GM23338 (cell line): ENCODE data around the gene IQCE. TPM values are rescaled to one million over a fixed set of nuclear protein-coding genes. Genes with fewer than 3 reads are reported as not detected.

ENCODE experiments used
- ATAC-seq: fragments of 200-7000 bp; cut with Tn5 transposase; 3 replicates; pipeline ENCODE4 v1.9.1; 2020
- DNase-seq: peaks from one replicate; pipeline ENCODE4 v3.0.0-alpha.2; 2015; ENCODE audit warnings: low spot score
- H2AFZ ChIP-seq: fragments of 200-600 bp; sonication (generic); 2 replicates; pipeline ENCODE4 v1.8.0; 2016; ENCODE audit warnings: antibody characterized with exemption, mild to moderate bottlenecking, moderate library complexity
- H3F3A ChIP-seq: fragments of 200-600 bp; sonication (generic); replicated peaks from 2 replicates; pipeline ENCODE4 v1.8.0; 2017; ENCODE audit warnings: antibody characterized with exemption, mixed run types, low read depth
- H3K27ac ChIP-seq: fragments of 200-600 bp; sonication (generic); 2 replicates; pipeline ENCODE4 v1.6.1; 2016; ENCODE audit warnings: low read depth
- H3K27me3 ChIP-seq: fragments of 200-600 bp; sonication (generic); 2 replicates; pipeline ENCODE4 v1.8.0; 2016; ENCODE audit warnings: mild to moderate bottlenecking, mixed run types, moderate library complexity; ENCODE audit not compliant: insufficient read depth
- H3K36me3 ChIP-seq: fragments of 200-600 bp; sonication (generic); 2 replicates; pipeline ENCODE4 v1.8.0; 2016; ENCODE audit warnings: mild to moderate bottlenecking; ENCODE audit not compliant: insufficient read depth
- H3K4me1 ChIP-seq: fragments of 200-600 bp; sonication (generic); 2 replicates; pipeline ENCODE4 v1.8.0; 2016; ENCODE audit warnings: mild to moderate bottlenecking, moderate library complexity; ENCODE audit not compliant: insufficient read depth
- H3K4me2 ChIP-seq: fragments of 200-600 bp; sonication (generic); 2 replicates; pipeline ENCODE4 v1.7.1; 2017; ENCODE audit warnings: mixed run types
- H3K4me3 ChIP-seq: fragments of 200-600 bp; sonication (generic); 2 replicates; pipeline ENCODE4 v1.6.1; 2016; ENCODE audit warnings: mixed run types
- H3K79me2 ChIP-seq: fragments of 200-600 bp; sonication (generic); replicated peaks from 2 replicates; pipeline ENCODE4 v1.8.0; 2017; ENCODE audit warnings: mild to moderate bottlenecking; ENCODE audit not compliant: insufficient read depth
- H3K9me2 ChIP-seq: fragments of 200-600 bp; sonication (generic); 2 replicates; pipeline ENCODE4 v1.8.0; 2017; ENCODE audit not compliant: insufficient read depth
- H4K20me1 ChIP-seq: fragments of 200-600 bp; sonication (generic); replicated peaks from 2 replicates; pipeline ENCODE4 v1.8.0; 2017; ENCODE audit warnings: mild to moderate bottlenecking; ENCODE audit not compliant: insufficient read depth
- H3K27ac Mint-ChIP-seq: 2 replicates; pipeline ENCODE4 v1.8.0; 2020; ENCODE audit warnings: inconsistent platforms, mild to moderate bottlenecking, moderate library complexity, mixed read lengths
- H3K27me3 Mint-ChIP-seq: 3 replicates; pipeline ENCODE4 v1.8.0; 2022; ENCODE audit warnings: low read depth, mild to moderate bottlenecking, moderate library complexity, mixed read lengths, inconsistent platforms; ENCODE audit not compliant: insufficient read depth, poor library complexity
- H3K36me3 Mint-ChIP-seq: 3 replicates; pipeline ENCODE4 v1.8.0; 2021; ENCODE audit warnings: low read depth, mild to moderate bottlenecking, inconsistent platforms, moderate library complexity, mixed read lengths
- H3K4me1 Mint-ChIP-seq: 3 replicates; pipeline ENCODE4 v1.8.0; 2020; ENCODE audit warnings: mild to moderate bottlenecking, inconsistent platforms, mixed read lengths
- H3K4me3 Mint-ChIP-seq: 3 replicates; pipeline ENCODE4 v1.8.0; 2021; ENCODE audit warnings: moderate library complexity, mild to moderate bottlenecking, inconsistent platforms, mixed read lengths
- H3K9me3 Mint-ChIP-seq: 3 replicates; pipeline ENCODE4 v1.8.0; 2020; ENCODE audit warnings: moderate library complexity, mild to moderate bottlenecking, inconsistent platforms, mixed read lengths
- CREB1 ChIP-seq: fragments of 250-450 bp; sonication (Bioruptor Pico); IDR thresholded peaks from 2 replicates; pipeline ENCODE4 v1.5.0; 2020; ENCODE audit warnings: low read depth, mild to moderate bottlenecking, moderate library complexity
- ETS1 ChIP-seq: IDR thresholded peaks from 2 replicates; pipeline ENCODE4 v1.6.1; 2016; ENCODE audit warnings: antibody characterized with exemption
- EZH2 ChIP-seq: fragments of 200-600 bp; sonication (generic); IDR thresholded peaks from one replicate; pipeline ENCODE4 v1.8.0; 2017; ENCODE audit warnings: antibody characterized with exemption, mild to moderate bottlenecking, low read depth; ENCODE audit not compliant: unreplicated experiment
- EZH2phosphoT487 ChIP-seq: fragments of 200-600 bp; sonication (generic); IDR thresholded peaks from one replicate; pipeline ENCODE4 v1.8.1; 2018; ENCODE audit warnings: antibody characterized with exemption; ENCODE audit not compliant: unreplicated experiment
- NANOG ChIP-seq: IDR thresholded peaks from 2 replicates; pipeline ENCODE4 v1.6.1; 2016; ENCODE audit warnings: antibody characterized with exemption, borderline replicate concordance
- POLR2AphosphoS5 ChIP-seq: IDR thresholded peaks from 2 replicates; pipeline ENCODE4 v1.6.1; 2016; ENCODE audit warnings: antibody characterized with exemption, low read depth
- REST ChIP-seq: IDR thresholded peaks from one replicate; pipeline ENCODE4 v1.6.1; 2018; ENCODE audit warnings: antibody characterized with exemption; ENCODE audit not compliant: unreplicated experiment
- ZNF114 ChIP-seq: fragments of 250-450 bp; sonication (Bioruptor Pico); IDR thresholded peaks from 2 replicates; pipeline ENCODE4 v1.5.0; 2020; ENCODE audit warnings: mild to moderate bottlenecking, moderate library complexity
- ZNF462 ChIP-seq: fragments of 250-450 bp; sonication (Bioruptor Pico); IDR thresholded peaks from 2 replicates; pipeline ENCODE4 v1.5.0; 2020; ENCODE audit warnings: mild to moderate bottlenecking, moderate library complexity
- polyA plus RNA-seq: library from polyadenylated mRNA; unstranded; fragments of >200 nt; fragmentation: Nextera tagmentation; extraction: Ambion mirVana; gene quantifications from 2 replicates; pipeline ENCODE4 v1.2.1, GENCODE V29; 2016
- total RNA-seq: library from RNA; depleted of rRNA; stranded (reverse); fragments of >200 nt; shearing (Covaris generic); gene quantifications from 2 replicates; pipeline ENCODE4 v1.2.3, GENCODE V29; 2014

The IQCE gene
- total and polyA plus RNA-seq, 2 experiments from 2014 or later: 5.0 to 7.7 TPM

- Mint-ChIP-seq H3K9me3 (no peaks in the 10 kb centered on the region), H3K27me3 (peaks cover 11% of the 10 kb centered on the region), H3K4me1 (peaks cover 3% of the 10 kb centered on the region; the same call in 2 of the 3 replicates), H3K4me3 (no peak overlapping the region), H3K27ac (peak overlapping the region; percentile 31; the same call in 1 of the 2 replicates), H3K36me3 (peaks cover 46% of the 10 kb centered on the region)
- Histone ChIP-seq H3K79me2 (no peaks in the 10 kb centered on the region; the same call in 1 of the 2 replicates), H3F3A (0 out of 2 replicates have a peak, but pooled peaks cover 4% of the 10 kb centered on the region), H3K4me3 (no peak overlapping the region), H2AFZ (no peak overlapping the region), H3K36me3 (peaks cover 6% of the 10 kb centered on the region; the same call in 1 of the 2 replicates), H3K27ac (no peak overlapping the region), H3K9me2 (no peaks in the 10 kb centered on the region), H3K4me2 (no peak overlapping the region), H3K27me3 (no peaks in the 10 kb centered on the region), H3K4me1 (no peaks in the 10 kb centered on the region), H4K20me1 (no peaks in the 10 kb centered on the region)
- no peak for DNase-seq
- ATAC-seq: no peak
- TF ChIP-seq NANOG: no peak
These were observed 93.9 kb downstream of the IQCE start for GRCh38 chr7:2652736-2653060.

- Histone ChIP-seq H3K4me1 (no peaks in the 10 kb centered on the region), H3K27ac (no peak overlapping the region), H3K79me2 (no peaks in the 10 kb centered on the region; the same call in 1 of the 2 replicates), H3K4me2 (no peak overlapping the region), H2AFZ (no peak overlapping the region), H3F3A (0 out of 2 replicates have a peak, but pooled peaks cover 4% of the 10 kb centered on the region), H3K9me2 (no peaks in the 10 kb centered on the region), H3K27me3 (no peaks in the 10 kb centered on the region), H3K36me3 (peaks cover 6% of the 10 kb centered on the region; the same call in 1 of the 2 replicates), H4K20me1 (no peaks in the 10 kb centered on the region; the same call in 1 of the 2 replicates), H3K4me3 (no peak overlapping the region)
- H3K27ac Mint-ChIP-seq: no peak overlapping the region
- no peak for ATAC-seq
- no peak for DNase-seq
- no peak overlapping the region for H3K4me3 Mint-ChIP-seq
- H3K4me1 Mint-ChIP-seq: peaks cover 3% of the 10 kb centered on the region; the same call in 2 of the 3 replicates
- H3K27me3 Mint-ChIP-seq: peaks cover 13% of the 10 kb centered on the region
- H3K36me3 Mint-ChIP-seq: peaks cover 43% of the 10 kb centered on the region
- no peaks in the 10 kb centered on the region for H3K9me3 Mint-ChIP-seq
- TF ChIP-seq REST (no peak), CREB1 (CRISPR knock-in tag) (no peak), EZH2 (no peak), EZH2phosphoT487 (no peak), POLR2AphosphoS5 (no peak), ZNF114 (CRISPR knock-in tag) (no peak), ZNF462 (CRISPR knock-in tag) (no peak), NANOG (no peak), ETS1 (no peak)
These were observed 95.3 kb downstream of the IQCE start for GRCh38 chr7:2654059-2654458.
